Measurements from ENCODE around the gene SPOCK2. TPM values are rescaled to one million over a fixed set of nuclear protein-coding genes. Genes with fewer than 3 reads are reported as not detected.

Gene SPOCK2
- total and polyA plus RNA-seq, 2 of the 13 experiments (the other 11 are each of a cell fraction or from before 2014, with no cell fraction given) = 8.6 to 30.6 TPM

- TF ChIP-seq, protein P1, sequence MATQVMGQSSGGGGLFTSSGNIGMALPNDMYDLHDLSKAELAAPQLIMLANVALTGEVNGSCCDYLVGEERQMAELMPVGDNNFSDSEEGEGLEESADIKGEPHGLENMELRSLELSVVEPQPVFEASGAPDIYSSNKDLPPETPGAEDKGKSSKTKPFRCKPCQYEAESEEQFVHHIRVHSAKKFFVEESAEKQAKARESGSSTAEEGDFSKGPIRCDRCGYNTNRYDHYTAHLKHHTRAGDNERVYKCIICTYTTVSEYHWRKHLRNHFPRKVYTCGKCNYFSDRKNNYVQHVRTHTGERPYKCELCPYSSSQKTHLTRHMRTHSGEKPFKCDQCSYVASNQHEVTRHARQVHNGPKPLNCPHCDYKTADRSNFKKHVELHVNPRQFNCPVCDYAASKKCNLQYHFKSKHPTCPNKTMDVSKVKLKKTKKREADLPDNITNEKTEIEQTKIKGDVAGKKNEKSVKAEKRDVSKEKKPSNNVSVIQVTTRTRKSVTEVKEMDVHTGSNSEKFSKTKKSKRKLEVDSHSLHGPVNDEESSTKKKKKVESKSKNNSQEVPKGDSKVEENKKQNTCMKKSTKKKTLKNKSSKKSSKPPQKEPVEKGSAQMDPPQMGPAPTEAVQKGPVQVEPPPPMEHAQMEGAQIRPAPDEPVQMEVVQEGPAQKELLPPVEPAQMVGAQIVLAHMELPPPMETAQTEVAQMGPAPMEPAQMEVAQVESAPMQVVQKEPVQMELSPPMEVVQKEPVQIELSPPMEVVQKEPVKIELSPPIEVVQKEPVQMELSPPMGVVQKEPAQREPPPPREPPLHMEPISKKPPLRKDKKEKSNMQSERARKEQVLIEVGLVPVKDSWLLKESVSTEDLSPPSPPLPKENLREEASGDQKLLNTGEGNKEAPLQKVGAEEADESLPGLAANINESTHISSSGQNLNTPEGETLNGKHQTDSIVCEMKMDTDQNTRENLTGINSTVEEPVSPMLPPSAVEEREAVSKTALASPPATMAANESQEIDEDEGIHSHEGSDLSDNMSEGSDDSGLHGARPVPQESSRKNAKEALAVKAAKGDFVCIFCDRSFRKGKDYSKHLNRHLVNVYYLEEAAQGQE (IDR thresholded peaks at IDR 0.05; ENCODE audit: borderline replicate concordance in 1 of 2, low read depth in 1 of 2, low read length in 2 of 2) = no peak
- TF ChIP-seq ZSCAN21 (CRISPR knock-in tag; IDR thresholded peaks at IDR 0.05; ENCODE audit: borderline replicate concordance) (no peak), MLXIP (CRISPR knock-in tag; IDR thresholded peaks at IDR 0.05; ENCODE audit: borderline replicate concordance) (no peak), ZNF687 (CRISPR knock-in tag; IDR thresholded peaks at IDR 0.05) (peak; percentile 62), NCOR1 (IDR thresholded peaks at IDR 0.05; ENCODE audit: borderline replicate concordance, low read length) (no peak), ZFP41 (CRISPR knock-in tag; IDR thresholded peaks at IDR 0.05; ENCODE audit: borderline replicate concordance) (no peak), NAIF1 (CRISPR knock-in tag; IDR thresholded peaks at IDR 0.05; ENCODE audit: borderline replicate concordance) (no peak), NPAS2 (CRISPR knock-in tag; IDR thresholded peaks at IDR 0.05; ENCODE audit: borderline replicate concordance) (no peak)
- TF ChIP-seq, protein P2, sequence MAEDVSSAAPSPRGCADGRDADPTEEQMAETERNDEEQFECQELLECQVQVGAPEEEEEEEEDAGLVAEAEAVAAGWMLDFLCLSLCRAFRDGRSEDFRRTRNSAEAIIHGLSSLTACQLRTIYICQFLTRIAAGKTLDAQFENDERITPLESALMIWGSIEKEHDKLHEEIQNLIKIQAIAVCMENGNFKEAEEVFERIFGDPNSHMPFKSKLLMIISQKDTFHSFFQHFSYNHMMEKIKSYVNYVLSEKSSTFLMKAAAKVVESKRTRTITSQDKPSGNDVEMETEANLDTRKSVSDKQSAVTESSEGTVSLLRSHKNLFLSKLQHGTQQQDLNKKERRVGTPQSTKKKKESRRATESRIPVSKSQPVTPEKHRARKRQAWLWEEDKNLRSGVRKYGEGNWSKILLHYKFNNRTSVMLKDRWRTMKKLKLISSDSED (CRISPR knock-in tag; IDR thresholded peaks at IDR 0.05) = no peak
- TF ChIP-seq, protein P3, sequence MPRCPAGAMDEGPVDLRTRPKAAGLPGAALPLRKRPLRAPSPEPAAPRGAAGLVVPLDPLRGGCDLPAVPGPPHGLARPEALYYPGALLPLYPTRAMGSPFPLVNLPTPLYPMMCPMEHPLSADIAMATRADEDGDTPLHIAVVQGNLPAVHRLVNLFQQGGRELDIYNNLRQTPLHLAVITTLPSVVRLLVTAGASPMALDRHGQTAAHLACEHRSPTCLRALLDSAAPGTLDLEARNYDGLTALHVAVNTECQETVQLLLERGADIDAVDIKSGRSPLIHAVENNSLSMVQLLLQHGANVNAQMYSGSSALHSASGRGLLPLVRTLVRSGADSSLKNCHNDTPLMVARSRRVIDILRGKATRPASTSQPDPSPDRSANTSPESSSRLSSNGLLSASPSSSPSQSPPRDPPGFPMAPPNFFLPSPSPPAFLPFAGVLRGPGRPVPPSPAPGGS (CRISPR knock-in tag; IDR thresholded peaks at IDR 0.05) = no peak
Measured at GRCh38 chr10:72096115-72097000, 8.0 kb upstream of the SPOCK2 start (continued).

Data from HepG2 (cell line).